Esophagus muscularis mucosa (tissue), 4 donors: ENCODE data around the gene UACA. TPM values are rescaled to one million over a fixed set of nuclear protein-coding genes. Genes with fewer than 3 reads are reported as not detected.

Source experiments
- DNase-seq: peaks from one replicate; pipeline ENCODE4 v3.0.0-alpha.2; 2017; ENCODE audit errors: extremely low spot score
- H3K27ac ChIP-seq, 4 donors: fragments of 200-600 bp; sonication (generic); replicated peaks in 1 of 4; 1 replicate in 3 of 4; 2 replicates in 1 of 4; pipeline ENCODE4 v1.5.1; 2016 to 2019; ENCODE audit warnings: mild to moderate bottlenecking in 1 of 4
- H3K27me3 ChIP-seq, 4 donors: fragments of 200-600 bp; sonication (generic); one replicate each; pipeline versions ENCODE4 v1.5.1 to v1.6.0; 2016 to 2019
- H3K36me3 ChIP-seq, 4 donors: fragments of 200-600 bp; sonication (generic); one replicate each; pipeline ENCODE4 v1.5.1; 2016 to 2019
- H3K4me1 ChIP-seq, 4 donors: fragments of 200-600 bp; sonication (generic); one replicate each; pipeline ENCODE4 v1.5.1; 2016 to 2019
- H3K4me3 ChIP-seq, 4 donors: fragments of 200-600 bp; sonication (generic); 1 replicate in 2 of 4; 2 replicates in 2 of 4; pipeline ENCODE4 v1.5.1; 2016 to 2019; ENCODE audit warnings: mild to moderate bottlenecking in 4 of 4, moderate library complexity in 1 of 4
- H3K9me3 ChIP-seq, 4 donors: fragments of 200-600 bp; sonication (generic); 1 replicate in 3 of 4; 2 replicates in 1 of 4; pipeline ENCODE4 v1.5.1; 2016 to 2019
- EP300 ChIP-seq: sonication (generic); formaldehyde crosslinking; IDR thresholded peaks from one replicate; pipeline ENCODE4 v1.6.1; 2017; ENCODE audit warnings: antibody characterized with exemption
- POLR2A ChIP-seq: fragments of 450-650 bp; IDR thresholded peaks from one replicate; pipeline ENCODE4 v1.6.1; 2017; ENCODE audit warnings: antibody characterized with exemption, moderate library complexity, mild to moderate bottlenecking, low read depth
- POLR2AphosphoS5 ChIP-seq, 2 donors: sonication (generic); formaldehyde crosslinking; IDR thresholded peaks; one replicate each; pipeline ENCODE4 v1.6.1; 2017; ENCODE audit warnings: antibody characterized with exemption in 2 of 2
- WGBS: methylation state at CpG from one replicate; pipeline ENCODE4 v1.1.5; 2018; 5-methylcytosine and 5-hydroxymethylcytosine counted together
- intact Hi-C: fragments of 100-400 bp; cut with DNase I; formaldehyde crosslinking; loops from one replicate; pipeline ENCODE4 v1.15.1; 2023
- total RNA-seq, 4 donors: library from RNA; depleted of rRNA; stranded (reverse); fragments of >200 nt; gene quantifications; one replicate each; pipeline versions ENCODE4 v1.1.0 to v1.2.1, GENCODE V29; 2016
- TF ChIP-seq, protein P1 (sequence below), 3 experiments: fragments of 200-600 bp in 2 of 3; fragments of 450-650 bp in 1 of 3; sonication (generic) in 2 of 3; IDR thresholded peaks; one replicate each; pipeline ENCODE4 v1.5.1; 2017 to 2019; ENCODE audit warnings: antibody characterized with exemption in 3 of 3, mild to moderate bottlenecking in 2 of 3, moderate library complexity in 1 of 3

The UACA gene
- total RNA-seq, 4 donors from 2014 or later, result 23.9 to 40.7 (median 28.9) TPM

DNA sequence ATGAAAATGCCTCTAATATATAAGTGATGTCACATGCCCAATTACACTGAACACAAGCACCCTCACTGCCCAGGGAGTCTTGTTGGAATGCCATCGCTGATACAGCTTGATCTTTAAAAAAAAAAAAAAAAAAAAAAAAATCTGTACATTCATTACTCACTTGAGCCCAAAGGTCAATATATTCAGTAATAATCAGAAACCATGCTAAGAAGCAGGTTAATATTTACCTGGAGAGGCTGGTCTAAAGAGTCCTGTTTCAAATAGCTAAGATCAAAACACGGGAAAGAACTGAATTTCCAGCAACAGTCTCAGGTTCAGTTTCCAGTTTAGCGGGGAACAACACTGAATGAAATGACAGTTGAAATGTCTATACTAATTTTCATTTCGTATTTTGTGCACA lies 109.9 kb downstream of the UACA start:
- H3K27me3 ChIP-seq, result no peaks in the 10 kb centered on the region
- intact Hi-C loops, result no loop called here
- H3K27ac ChIP-seq, result no peak overlapping the region
- peaks cover 10 to 46% (median 33%) of the 10 kb centered on the region in 4 donors for H3K36me3 ChIP-seq
- H3K4me3 ChIP-seq, result no peak overlapping the region
- 90% methylated on average over 4 of the region's 4 CpGs for WGBS
- no peaks in the 10 kb centered on the region for H3K9me3 ChIP-seq
- TF ChIP-seq, protein P1, sequence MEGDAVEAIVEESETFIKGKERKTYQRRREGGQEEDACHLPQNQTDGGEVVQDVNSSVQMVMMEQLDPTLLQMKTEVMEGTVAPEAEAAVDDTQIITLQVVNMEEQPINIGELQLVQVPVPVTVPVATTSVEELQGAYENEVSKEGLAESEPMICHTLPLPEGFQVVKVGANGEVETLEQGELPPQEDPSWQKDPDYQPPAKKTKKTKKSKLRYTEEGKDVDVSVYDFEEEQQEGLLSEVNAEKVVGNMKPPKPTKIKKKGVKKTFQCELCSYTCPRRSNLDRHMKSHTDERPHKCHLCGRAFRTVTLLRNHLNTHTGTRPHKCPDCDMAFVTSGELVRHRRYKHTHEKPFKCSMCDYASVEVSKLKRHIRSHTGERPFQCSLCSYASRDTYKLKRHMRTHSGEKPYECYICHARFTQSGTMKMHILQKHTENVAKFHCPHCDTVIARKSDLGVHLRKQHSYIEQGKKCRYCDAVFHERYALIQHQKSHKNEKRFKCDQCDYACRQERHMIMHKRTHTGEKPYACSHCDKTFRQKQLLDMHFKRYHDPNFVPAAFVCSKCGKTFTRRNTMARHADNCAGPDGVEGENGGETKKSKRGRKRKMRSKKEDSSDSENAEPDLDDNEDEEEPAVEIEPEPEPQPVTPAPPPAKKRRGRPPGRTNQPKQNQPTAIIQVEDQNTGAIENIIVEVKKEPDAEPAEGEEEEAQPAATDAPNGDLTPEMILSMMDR (IDR thresholded peaks at IDR 0.05), result no peak
- TF ChIP-seq POLR2A (no peak), POLR2AphosphoS5 (IDR thresholded peaks at IDR 0.05) (no peak), EP300 (no peak)
- H3K4me1 ChIP-seq, result no peaks in the 10 kb centered on the region
- no peak for DNase-seq

DNA sequence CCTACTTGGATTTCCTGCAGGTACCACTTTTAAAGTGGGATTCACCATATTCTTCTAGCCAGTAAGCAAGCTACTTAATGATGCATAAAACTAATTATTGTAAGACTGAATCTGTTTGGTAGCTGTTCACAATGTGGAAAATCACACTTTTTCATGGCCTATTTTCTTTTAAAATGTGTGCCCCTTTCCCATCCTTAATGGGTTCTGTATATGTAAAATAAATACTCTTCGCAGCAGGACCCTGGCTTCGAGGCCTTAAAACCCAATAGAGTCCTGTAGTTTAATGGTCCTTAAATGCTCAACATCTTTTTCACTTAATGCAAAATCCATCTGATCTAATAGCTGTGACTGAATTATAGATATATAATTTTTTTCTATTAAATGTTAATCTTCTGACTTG lies 111.0 kb downstream of the UACA start:
- no peaks in the 10 kb centered on the region for H3K4me1 ChIP-seq
- H3K4me3 ChIP-seq, result no peak overlapping the region
- no peaks in the 10 kb centered on the region for H3K9me3 ChIP-seq
- peaks cover 10 to 40% (median 23%) of the 10 kb centered on the region in 4 donors for H3K36me3 ChIP-seq
- no peak overlapping the region for H3K27ac ChIP-seq
- 96% methylated on average over 2 of the region's 2 CpGs for WGBS
- intact Hi-C loops, result no loop called here
- TF ChIP-seq, protein P1 (IDR thresholded peaks at IDR 0.05), result no peak
- TF ChIP-seq EP300, result no peak
- no peak for TF ChIP-seq POLR2AphosphoS5 (IDR thresholded peaks at IDR 0.05)
- TF ChIP-seq POLR2A, result no peak
- no peaks in the 10 kb centered on the region for H3K27me3 ChIP-seq
- DNase-seq, result no peak

DNA sequence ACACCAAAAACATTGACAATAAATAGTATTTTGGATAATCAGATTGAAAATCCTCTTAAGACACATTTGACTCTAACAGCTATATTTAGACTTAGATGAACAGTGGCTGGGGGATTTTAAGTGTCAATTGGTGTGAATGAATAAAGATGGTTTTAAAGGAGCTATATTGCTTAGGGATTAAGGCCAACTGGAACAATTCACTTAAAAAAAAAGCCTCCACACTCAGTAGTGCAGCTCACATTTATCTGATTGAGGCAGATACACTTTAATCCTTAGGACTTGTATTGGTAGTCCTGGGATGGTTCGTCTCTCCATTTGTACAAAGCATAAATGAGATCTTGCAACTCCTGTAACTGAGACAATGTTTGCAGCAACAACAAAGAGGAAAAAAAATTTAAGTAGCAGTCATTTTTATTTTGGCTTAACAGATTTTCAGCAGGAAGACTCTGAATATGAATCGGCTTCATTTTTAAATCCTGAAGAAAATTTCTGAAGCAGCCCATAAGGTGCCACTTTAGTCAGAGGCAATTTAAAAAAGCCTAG lies 112.0 kb downstream of the UACA start:
- Histone ChIP-seq H3K4me3 (no peak overlapping the region), H3K36me3 (peaks cover 0 to 30% (median 16%) of the 10 kb centered on the region in 4 donors), H3K27ac (no peak overlapping the region), H3K9me3 (no peaks in the 10 kb centered on the region), H3K27me3 (no peaks in the 10 kb centered on the region), H3K4me1 (no peaks in the 10 kb centered on the region)
- intact Hi-C loops, result no loop called here
- WGBS, result 96% methylated on average over 2 of the region's 2 CpGs
- no peak for TF ChIP-seq POLR2AphosphoS5 (IDR thresholded peaks at IDR 0.05)
- TF ChIP-seq EP300, result no peak
- TF ChIP-seq POLR2A, result no peak
- TF ChIP-seq, protein P1 (IDR thresholded peaks at IDR 0.05), result no peak
- no peak for DNase-seq

DNA sequence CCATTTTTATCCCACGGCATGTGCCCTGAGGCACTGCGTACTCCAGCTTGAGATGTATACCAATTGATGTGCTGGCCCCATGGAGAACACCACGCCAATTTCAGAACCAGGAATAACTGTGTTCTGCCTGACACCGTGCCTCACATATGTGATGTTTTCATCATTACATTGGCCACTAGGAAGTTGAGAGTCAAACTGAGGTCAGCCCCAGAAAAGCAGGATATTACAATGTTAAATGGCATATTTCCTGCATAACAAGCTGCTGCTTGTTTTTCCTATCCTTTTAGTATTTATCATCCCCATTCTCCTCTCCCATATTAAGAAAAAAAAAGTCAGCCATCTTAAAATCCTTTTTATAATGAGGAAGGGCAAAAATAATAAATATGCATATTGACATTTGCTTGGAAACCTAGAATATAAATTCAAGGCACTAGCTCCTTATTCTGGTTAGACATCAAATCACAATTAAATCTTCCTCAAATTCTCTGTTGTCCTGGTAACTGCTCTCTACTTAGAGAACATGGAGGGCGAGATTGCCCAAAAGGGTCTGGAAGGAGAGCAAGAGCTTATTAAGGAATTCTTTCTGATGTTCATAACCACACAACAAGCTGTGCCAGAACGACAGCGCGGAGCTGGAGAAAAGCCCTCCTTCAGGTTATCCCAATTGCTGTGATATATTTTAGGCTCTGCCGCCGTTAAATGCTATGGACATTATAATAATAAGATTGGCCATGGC lies 112.6 kb downstream of the UACA start:
- H3K27me3 ChIP-seq, result no peaks in the 10 kb centered on the region
- no peak for DNase-seq
- WGBS, result 86% methylated on average over 10 of the region's 10 CpGs
- H3K4me3 ChIP-seq, result no peak overlapping the region
- TF ChIP-seq POLR2AphosphoS5 (IDR thresholded peaks at IDR 0.05) (no peak), EP300 (no peak), POLR2A (no peak)
- TF ChIP-seq, protein P1 (IDR thresholded peaks at IDR 0.05), result no peak
- peaks cover 0 to 24% (median 12%) of the 10 kb centered on the region in 4 donors for H3K36me3 ChIP-seq
- H3K4me1 ChIP-seq, result no peaks in the 10 kb centered on the region
- H3K27ac ChIP-seq, result no peak overlapping the region
- no peaks in the 10 kb centered on the region for H3K9me3 ChIP-seq
- intact Hi-C loops, result no loop called here
